ENCODE measurements around the gene SLC7A7. TPM values are rescaled to one million over a fixed set of nuclear protein-coding genes. Genes with fewer than 3 reads are reported as not detected.
A peak's percentile ranks its signal among the peaks of the same experiment; 100 is the strongest.

Gene SLC7A7
- total and polyA plus RNA-seq, 10 of the 15 experiments (the other 5 are each of a cell fraction or from before 2014, with no cell fraction given) = 27.8 to 79.2 (median 50.8) TPM

- ATAC-seq (no peak), DNase-seq (ENCODE audit: low read depth, low spot score) (no peak), FAIRE-seq (no peak)
- CTCF ChIA-PET = interaction anchor here (2.2 to 3.7 kb wide), 3 partner anchors 13 to 18 kb away, joined by 9 to 25 read pairs (median 18); no protein-coding TSS in a partner anchor
- peak within 1 kb of the TSS; percentile 45 for H2AFZ ChIP-seq (ENCODE audit: control insufficient read depth, low read depth, low read length)
- H3K27me3 ChIP-seq (replicated peaks in 1 of 2; ENCODE audit: control insufficient read depth in 2 of 2, insufficient read depth in 2 of 2, low read length in 1 of 2) = no peaks in the 10 kb centered on the region
- H3K4me1 ChIP-seq (ENCODE audit: control insufficient read depth, insufficient read depth, low read length) = peaks cover 21% of the 10 kb centered on the region
- H3K9me3 ChIP-seq (replicated peaks; ENCODE audit: control insufficient read depth, insufficient read depth, low read length) = no peaks in the 10 kb centered on the region
- SMC1A ChIA-PET (ENCODE audit: uncharacterized antibody, unreplicated experiment) = interaction anchor here (1.0 to 1.3 kb wide), 2 partner anchors 18 to 29 kb away, joined by 3 to 4 read pairs; no protein-coding TSS in a partner anchor
- WGBS (ENCODE audit: insufficient coverage, insufficient replicate concordance, low lambda C conversion rate, missing lambda C conversion rate) = 54% methylated on average over 46 of the region's 46 CpGs
- peaks cover 0 to 9% of the 10 kb centered on the region in 2 experiments; a peak in 2 of 4 replicates for H3K36me3 ChIP-seq (ENCODE audit: control insufficient read depth in 2 of 2, insufficient read depth in 2 of 2, low read length in 1 of 2)
- peak within 1 kb of the TSS; percentile 44 for H3K4me2 ChIP-seq (ENCODE audit: control insufficient read depth, insufficient read depth)
- no peak for TF ChIP-seq NRF1 (conservative IDR thresholded peaks at IDR 0.05; ENCODE audit: low read depth, low read length)
- TF ChIP-seq POLR2A (IDR thresholded peaks at IDR 0.05; ENCODE audit: low read depth, low read length) = 0 out of 2 replicates have a peak, but pooled peaks have one; percentile 23
- RAD21 ChIA-PET (ENCODE audit: unreplicated experiment) = interaction anchor here (1.2 kb wide), 1 partner anchor 21 kb away, joined by 3 read pairs; the partner anchor contains the start of gene SLC7A7
- no peak within 1 kb of the TSS for H3K4me3 ChIP-seq
- H3K9ac ChIP-seq (ENCODE audit: control insufficient read depth, insufficient read depth, low read length) = no peak within 1 kb of the TSS
- in situ Hi-C loops (cut with MboI) (no loop called here), intact Hi-C loops (cut with micrococcal nuclease; ENCODE audit: unreplicated experiment) (no loop called here)
- no TSS peak for BruUV-seq (replicated peaks)
- POLR2A ChIA-PET = interaction anchor here (1.2 kb wide), 1 partner anchor 13 kb away, joined by 5 read pairs; no protein-coding TSS in a partner anchor
- H3K27ac ChIP-seq (ENCODE audit: control insufficient read depth, insufficient read depth) = no peak within 1 kb of the TSS
- no peaks in the 10 kb centered on the region for H3K79me2 ChIP-seq (ENCODE audit: control insufficient read depth, insufficient read depth, low read length)
- no peaks in the 10 kb centered on the region for H4K20me1 ChIP-seq (ENCODE audit: control insufficient read depth, insufficient read depth)
Measured at GRCh38 chr14:22836301-22837113, 21.3 kb upstream of the SLC7A7 start, which contains the start of gene MMP14. MMP14 (plus strand) TSS chr14:22836585; CDS start chr14:22836818, 233 bp downstream.

- POLR2A ChIA-PET = no interaction called here
- ATAC-seq (no peak), DNase-seq (ENCODE audit: low read depth, low spot score) (no peak), FAIRE-seq (no peak)
- H4K20me1 ChIP-seq (ENCODE audit: control insufficient read depth, insufficient read depth) = no peaks in the 10 kb centered on the region
- no peak overlapping the region for H3K27ac ChIP-seq (ENCODE audit: control insufficient read depth, insufficient read depth)
- H3K27me3 ChIP-seq (replicated peaks in 1 of 2; ENCODE audit: control insufficient read depth in 2 of 2, insufficient read depth in 2 of 2, low read length in 1 of 2) = no peaks in the 10 kb centered on the region
- H2AFZ ChIP-seq (ENCODE audit: control insufficient read depth, low read depth, low read length) = no peak overlapping the region
- H3K9ac ChIP-seq (ENCODE audit: control insufficient read depth, insufficient read depth, low read length) = no peak overlapping the region
- SMC1A ChIA-PET (ENCODE audit: uncharacterized antibody, unreplicated experiment) = interaction anchor here (1.0 to 2.8 kb wide), 3 partner anchors 12 to 176 kb away, joined by 3 to 19 read pairs (median 5); no protein-coding TSS in a partner anchor
- H3K4me1 ChIP-seq (ENCODE audit: control insufficient read depth, insufficient read depth, low read length) = peaks cover 27% of the 10 kb centered on the region
- WGBS (ENCODE audit: insufficient coverage, insufficient replicate concordance, low lambda C conversion rate, missing lambda C conversion rate) = 86% methylated on average over 3 of the region's 3 CpGs
- peaks cover 0 to 11% of the 10 kb centered on the region in 2 experiments; a peak in 2 of 4 replicates for H3K36me3 ChIP-seq (ENCODE audit: control insufficient read depth in 2 of 2, insufficient read depth in 2 of 2, low read length in 1 of 2)
- peaks cover 4% of the 10 kb centered on the region for H3K79me2 ChIP-seq (ENCODE audit: control insufficient read depth, insufficient read depth, low read length)
- CTCF ChIA-PET = interaction anchor here (1.1 to 2.2 kb wide), 3 partner anchors 12 to 45 kb away, joined by 5 to 9 read pairs (median 9); no protein-coding TSS in a partner anchor
- in situ Hi-C loops (cut with MboI) = no loop called here
- no peak overlapping the region for H3K4me2 ChIP-seq (ENCODE audit: control insufficient read depth, insufficient read depth)
- H3K9me3 ChIP-seq (replicated peaks; ENCODE audit: control insufficient read depth, insufficient read depth, low read length) = no peaks in the 10 kb centered on the region
- H3K4me3 ChIP-seq = no peak overlapping the region
- intact Hi-C loops (cut with micrococcal nuclease; ENCODE audit: unreplicated experiment) = no loop called here
- no TSS peak for BruUV-seq (replicated peaks)
- RAD21 ChIA-PET (ENCODE audit: unreplicated experiment) = interaction anchor here (1.2 to 2.0 kb wide), 2 partner anchors 17 to 19 kb away, joined by 4 to 8 read pairs; no protein-coding TSS in a partner anchor
- TF ChIP-seq NFXL1 (IDR thresholded peaks at IDR 0.05; ENCODE audit: borderline replicate concordance) (no peak), STAT1 (conservative IDR thresholded peaks at IDR 0.05) (no peak), RFX5 (IDR thresholded peaks at IDR 0.05; ENCODE audit: low read depth, low read length) (no peak), RBBP5 (conservative IDR thresholded peaks at IDR 0.05) (no peak), ZNF622 (IDR thresholded peaks at IDR 0.05) (no peak), PRDM15 (CRISPR knock-in tag; IDR thresholded peaks at IDR 0.05) (no peak), ZZZ3 (IDR thresholded peaks at IDR 0.05; ENCODE audit: control insufficient read depth, insufficient read length, low read depth) (no peak), TAF1 (IDR thresholded peaks at IDR 0.05; ENCODE audit: borderline replicate concordance, low read depth, low read length) (no peak), RAD51 (IDR thresholded peaks at IDR 0.05) (no peak), RUNX3 (IDR thresholded peaks at IDR 0.05; ENCODE audit: low read length) (no peak), EZH2 (IDR thresholded peaks at IDR 0.05; ENCODE audit: borderline replicate concordance, control insufficient read depth, low read depth, low read length) (no peak)
Measured at GRCh38 chr14:22835505-22835904, 20.3 kb upstream of the SLC7A7 start.

All from GM12878 (cell line).